NCI-H128 (cell line): ENCODE results near the gene TTR.

Source experiments
- DNase-seq: peaks from one replicate; lab custom pipeline; 2025; ENCODE audit not compliant: unreplicated experiment; lab: John Stamatoyannopoulos, UW

Gene TTR

GRCh38 chr18:31578126-31578525 is 13.6 kb upstream of the TTR start:
- DNase-seq, result no peak

GRCh38 chr18:31579375-31579774 is 12.3 kb upstream of the TTR start:
- DNase-seq, result no peak

- DNase-seq, result no peak
Measured at GRCh38 chr18:31581498-31582197, 10.0 kb upstream of the TTR start.

- no peak for DNase-seq
Measured at GRCh38 chr18:31583185-31583854, 8.4 kb upstream of the TTR start.

GRCh38 chr18:31585991-31586390 is 5.7 kb upstream of the TTR start:
- no peak for DNase-seq

- DNase-seq, result no peak
Measured at GRCh38 chr18:31586616-31587015, 5.1 kb upstream of the TTR start.

GRCh38 chr18:31587529-31587928 is 4.1 kb upstream of the TTR start:
- no peak for DNase-seq

- DNase-seq, result no peak
Measured at GRCh38 chr18:31590570-31590969, 1.1 kb upstream of the TTR start.

- no peak for DNase-seq
Measured at GRCh38 chr18:31591113-31591512, 564 bp upstream of the TTR start.

GRCh38 chr18:31592506-31593157 is 955 bp downstream of the TTR start:
- no peak for DNase-seq

- no peak for DNase-seq
Measured at GRCh38 chr18:31595121-31595771, 3.6 kb downstream of the TTR start.

- no peak for DNase-seq
Measured at GRCh38 chr18:31596081-31596872, 4.6 kb downstream of the TTR start.

GRCh38 chr18:31598021-31598805 is 6.5 kb downstream of the TTR start:
- no peak for DNase-seq

GRCh38 chr18:31603315-31603714 is 11.6 kb downstream of the TTR start:
- DNase-seq, result no peak

- DNase-seq, result no peak
Measured at GRCh38 chr18:31606265-31606664, 14.6 kb downstream of the TTR start.

- DNase-seq, result no peak
Measured at GRCh38 chr18:31607384-31607783, 15.7 kb downstream of the TTR start.

- no peak for DNase-seq
Measured at GRCh38 chr18:31609886-31610285, 18.2 kb downstream of the TTR start.

GRCh38 chr18:31610286-31611205 is 18.9 kb downstream of the TTR start:
- no peak for DNase-seq

GRCh38 chr18:31611511-31611910 is 19.8 kb downstream of the TTR start:
- no peak for DNase-seq
